Right ventricle myocardium superior (tissue), 1 donor: ENCODE measurements around the gene DSCAM. TPM values are rescaled to one million over a fixed set of nuclear protein-coding genes. Genes with fewer than 3 reads are reported as not detected.
A peak's percentile ranks its signal among the peaks of the same experiment; 100 is the strongest.

Source experiments
- ATAC-seq: fragments of 200-7000 bp; cut with Tn5 transposase; one replicate; pipeline ENCODE4 v1.9.1; 2020; ENCODE audit warnings: mild to moderate bottlenecking; ENCODE audit not compliant: poor library complexity
- DNase-seq: peaks from one replicate; pipeline ENCODE4 v3.0.0-alpha.2; 2020
- intact Hi-C: fragments of 100-400 bp; cut with DNase I; formaldehyde crosslinking; loops from one replicate; pipeline ENCODE4 v1.11.2; 2022
- total RNA-seq: library from RNA; stranded (reverse); fragmentation: NEBNext Ultra II Directional; extraction: Animal tissue kit (Norgen Biotek cat#: 25700); gene quantifications from one replicate; pipeline ENCODE4 v1.2.1, GENCODE V29; 2021
- donor health status: DM: no; HTN: yes; CAD: no; lungs with severe emphysema.

DSCAM gene
- total RNA-seq, 1 donor from 2014 or later = not detected

- DNase-seq = no peak
- no peak for ATAC-seq
- intact Hi-C loops = loop anchor here (5.0 kb wide), 1 partner anchor 375 kb away; no protein-coding TSS in a partner anchor
These were observed 4.8 kb downstream of the DSCAM start for GRCh38 chr21:40842197-40842552.

GRCh38 chr21:40841524-40842196 lies 5.3 kb downstream of the DSCAM start:
- DNase-seq (peak; percentile 59), ATAC-seq (peak; percentile 89)
- intact Hi-C loops = loop anchor here (5.0 kb wide), 1 partner anchor 374 kb away; no protein-coding TSS in a partner anchor

GRCh38 chr21:40840401-40841125 lies 6.4 kb downstream of the DSCAM start:
- DNase-seq (no peak), ATAC-seq (no peak)
- intact Hi-C loops = loop anchor here (5.0 kb wide), 1 partner anchor 373 kb away; no protein-coding TSS in a partner anchor

- ATAC-seq (no peak), DNase-seq (no peak)
- intact Hi-C loops = no loop called here
These were observed 7.4 kb downstream of the DSCAM start for GRCh38 chr21:40839521-40839920.

GRCh38 chr21:40837456-40837855 lies 9.5 kb downstream of the DSCAM start:
- ATAC-seq = no peak
- no peak for DNase-seq
- intact Hi-C loops = no loop called here

GRCh38 chr21:40835184-40835694 lies 11.7 kb downstream of the DSCAM start:
- no peak for ATAC-seq
- no peak for DNase-seq
- intact Hi-C loops = no loop called here

- ATAC-seq (no peak), DNase-seq (no peak)
- intact Hi-C loops = no loop called here
These were observed 13.8 kb downstream of the DSCAM start for GRCh38 chr21:40833184-40833583.

- intact Hi-C loops = no loop called here
- DNase-seq (no peak), ATAC-seq (no peak)
These were observed 14.6 kb downstream of the DSCAM start for GRCh38 chr21:40832316-40832715.

- DNase-seq = no peak
- no peak for ATAC-seq
- intact Hi-C loops = no loop called here
These were observed 16.1 kb downstream of the DSCAM start for GRCh38 chr21:40830836-40831235.

GRCh38 chr21:40829791-40830190 lies 17.2 kb downstream of the DSCAM start:
- ATAC-seq (no peak), DNase-seq (no peak)
- intact Hi-C loops = no loop called here

GRCh38 chr21:40829308-40829707 lies 17.6 kb downstream of the DSCAM start:
- no peak for DNase-seq
- ATAC-seq = no peak
- intact Hi-C loops = no loop called here

- DNase-seq = no peak
- ATAC-seq = no peak
- intact Hi-C loops = no loop called here
These were observed 19.4 kb downstream of the DSCAM start for GRCh38 chr21:40827509-40827908.

GRCh38 chr21:40819071-40819900 lies 27.7 kb downstream of the DSCAM start:
- ATAC-seq (no peak), DNase-seq (no peak)
- intact Hi-C loops = no loop called here

GRCh38 chr21:40813918-40814317 lies 33.0 kb downstream of the DSCAM start:
- intact Hi-C loops = no loop called here
- ATAC-seq = no peak
- DNase-seq = no peak

GRCh38 chr21:40809673-40810197 lies 37.2 kb downstream of the DSCAM start:
- DNase-seq (no peak), ATAC-seq (no peak)
- intact Hi-C loops = no loop called here

GRCh38 chr21:40803101-40803500 lies 43.9 kb downstream of the DSCAM start:
- intact Hi-C loops = no loop called here
- DNase-seq (no peak), ATAC-seq (no peak)

- ATAC-seq = no peak
- intact Hi-C loops = no loop called here
- DNase-seq = no peak
These were observed 46.8 kb downstream of the DSCAM start for GRCh38 chr21:40800126-40800525.

- ATAC-seq (no peak), DNase-seq (no peak)
- intact Hi-C loops = no loop called here
These were observed 49.1 kb downstream of the DSCAM start for GRCh38 chr21:40797891-40798290.

- DNase-seq (no peak), ATAC-seq (no peak)
- intact Hi-C loops = no loop called here
These were observed 49.5 kb downstream of the DSCAM start for GRCh38 chr21:40797410-40797809.
